ENCODE measurements around the gene UBE2K.
"Not testable (repeated sequence)": the region's sequence is repeated elsewhere in the genome, so short reads cannot be mapped to it uniquely, and the experiment has no call there.

Gene UBE2K

DNA sequence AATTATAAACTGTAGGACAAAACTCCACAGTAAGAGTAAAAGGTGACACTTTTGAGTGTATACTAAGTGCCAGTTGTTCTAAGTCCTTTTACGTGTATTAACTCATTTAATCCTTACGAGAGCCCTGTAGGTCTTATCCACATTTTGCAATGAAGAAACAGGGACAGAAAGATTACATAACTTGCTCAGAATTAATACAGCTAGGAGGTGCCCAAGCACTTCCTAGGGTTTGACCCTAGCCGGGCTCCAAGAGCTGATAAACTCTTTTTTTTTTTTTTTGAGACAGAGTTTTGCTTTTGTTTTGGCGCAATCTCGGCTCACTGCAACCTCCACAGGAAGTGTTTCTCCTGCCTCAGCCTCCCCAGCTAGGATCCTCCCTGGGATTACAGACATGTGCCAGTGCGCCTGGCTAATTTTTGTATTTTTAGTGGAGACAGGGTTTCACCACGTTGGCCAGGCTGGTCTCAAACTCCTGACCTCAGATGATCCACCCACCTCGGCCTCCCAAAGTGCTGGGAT, 110.4 kb downstream of the UBE2K start:
- DNase-seq (ENCODE audit: low spot score) = no peak

GRCh38 chr4:39812500-39812899, 114.6 kb downstream of the UBE2K start:
- no peak for DNase-seq (ENCODE audit: low spot score)

DNA sequence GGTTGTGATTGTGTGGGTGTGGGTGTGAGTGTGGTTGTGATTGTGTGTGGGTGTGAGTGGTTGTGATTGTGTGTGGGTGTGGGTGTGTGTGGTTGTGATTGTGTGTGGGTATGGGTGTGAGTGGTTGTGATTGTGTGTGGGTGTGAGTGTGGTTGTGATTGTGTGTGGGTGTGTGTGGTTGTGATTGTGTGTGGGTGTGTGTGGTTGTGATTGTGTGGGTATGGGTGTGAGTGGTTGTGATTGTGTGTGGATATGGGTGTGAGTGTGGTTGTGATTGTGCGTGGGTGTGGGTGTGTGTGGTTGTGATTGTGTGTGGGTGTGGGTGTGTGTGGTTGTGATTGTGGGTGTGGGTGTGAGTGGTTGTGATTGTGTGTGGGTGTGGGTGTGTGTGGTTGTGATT, 115.1 kb downstream of the UBE2K start:
- not testable (repeated sequence) for DNase-seq (ENCODE audit: low spot score)

DNA sequence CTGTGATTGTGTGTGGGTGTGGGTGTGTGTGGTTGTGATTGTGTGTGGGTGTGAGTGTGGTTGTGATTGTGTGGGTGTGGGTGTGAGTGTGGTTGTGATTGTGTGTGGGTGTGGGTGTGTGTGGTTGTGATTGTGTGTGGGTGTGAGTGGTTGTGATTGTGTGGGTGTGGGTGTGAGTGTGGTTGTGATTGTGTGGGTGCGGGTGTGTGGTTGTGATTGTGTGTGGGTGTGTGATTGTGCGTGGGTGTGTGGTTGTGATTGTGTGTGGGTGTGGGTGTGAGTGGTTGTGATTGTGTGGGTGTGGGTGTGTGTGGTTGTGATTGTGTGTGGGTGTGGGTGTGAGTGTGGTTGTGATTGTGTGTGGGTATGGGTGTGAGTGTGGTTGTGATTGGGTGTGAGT, 115.8 kb downstream of the UBE2K start:
- not testable (repeated sequence) for DNase-seq (ENCODE audit: low spot score)

GRCh38 chr4:39814403-39815185, 116.7 kb downstream of the UBE2K start:
- no peak for DNase-seq (ENCODE audit: low spot score)

- no peak for DNase-seq (ENCODE audit: low spot score)
Observed at GRCh38 chr4:39818646-39819045, 120.7 kb downstream of the UBE2K start.

DNA sequence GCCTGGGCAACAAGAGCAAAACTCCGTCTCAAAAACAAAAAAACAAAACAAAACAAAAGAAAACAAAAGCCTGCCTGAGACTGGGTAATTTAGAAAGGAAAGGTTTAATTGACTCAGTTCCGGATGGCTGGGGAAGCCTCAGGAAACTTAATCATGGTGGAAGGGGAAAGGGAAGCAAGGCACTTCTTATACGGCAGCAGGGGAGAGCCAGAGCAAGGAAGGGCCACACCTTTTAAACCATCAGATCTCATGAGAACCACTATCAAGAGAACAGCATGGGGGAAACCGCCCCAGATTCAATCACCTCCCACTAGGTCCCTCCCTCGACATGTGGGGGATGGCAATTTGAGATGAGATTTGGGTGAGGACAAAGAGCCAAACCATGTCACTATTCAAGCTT, 122.2 kb downstream of the UBE2K start:
- no peak for DNase-seq (ENCODE audit: low spot score)

DNA sequence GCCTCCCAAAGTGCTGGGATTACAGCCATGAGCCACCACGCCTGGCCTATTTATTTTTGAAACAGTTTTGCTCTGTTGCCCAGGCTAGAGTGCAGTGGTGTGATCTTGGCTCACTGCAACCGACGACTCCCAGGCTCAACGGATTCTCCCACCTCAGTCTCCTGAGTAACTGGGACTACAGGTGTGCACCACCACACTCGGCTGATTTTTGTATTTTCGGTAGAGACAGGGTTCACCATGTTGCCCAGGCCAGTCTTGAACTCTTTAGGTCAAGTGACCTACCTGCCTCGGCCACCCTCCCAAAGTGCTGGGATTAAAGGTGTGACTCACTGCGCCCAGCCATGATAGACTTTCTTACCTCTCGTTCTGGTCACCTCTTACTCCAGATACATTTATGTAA, 124.0 kb downstream of the UBE2K start:
- no peak for DNase-seq (ENCODE audit: low spot score)

DNA sequence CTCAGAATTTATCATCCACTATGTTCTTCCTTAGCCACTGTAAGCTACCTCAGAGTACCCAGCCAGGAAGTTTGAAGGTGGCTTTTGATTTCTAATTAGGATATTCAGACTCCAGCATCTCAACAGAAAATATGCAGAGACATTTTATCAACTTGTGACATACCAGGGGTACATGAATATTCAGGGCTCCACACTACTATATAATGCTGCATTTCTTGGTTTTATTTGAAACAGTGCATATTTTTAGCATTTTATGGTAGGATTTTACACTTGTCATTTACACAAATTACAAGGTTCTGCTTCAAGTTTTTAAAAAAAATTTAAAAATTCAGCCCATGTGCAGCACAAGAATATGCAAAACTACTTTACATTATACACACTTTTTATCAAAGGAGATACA, 124.7 kb downstream of the UBE2K start:
- DNase-seq (ENCODE audit: low spot score) = no peak

DNA sequence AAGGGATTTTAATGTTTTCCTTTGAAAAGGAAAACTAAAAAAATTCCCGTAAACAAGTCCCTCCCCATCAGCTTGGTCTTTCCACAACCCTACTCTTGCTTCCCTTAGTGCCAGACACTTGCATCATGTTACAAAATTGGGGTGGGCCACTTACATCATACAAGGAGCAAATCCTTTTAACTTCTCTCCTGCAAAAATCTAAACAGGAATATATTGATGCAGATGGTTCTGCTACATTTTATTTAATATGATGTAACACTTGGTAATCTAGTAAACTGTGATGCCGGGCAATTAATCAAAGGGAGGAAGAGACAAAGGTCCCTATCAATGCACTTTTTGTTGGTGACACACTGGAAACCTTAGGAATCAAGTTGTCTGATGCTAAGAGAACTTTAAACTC, 125.3 kb downstream of the UBE2K start:
- DNase-seq (ENCODE audit: low spot score) = no peak

GRCh38 chr4:39825090-39825489, 127.2 kb downstream of the UBE2K start:
- DNase-seq (ENCODE audit: low spot score) = no peak

- no peak for DNase-seq (ENCODE audit: low spot score)
Observed at GRCh38 chr4:39825741-39826231, 127.8 kb downstream of the UBE2K start.

All from D341Med (cell line).